GM19372 (cell line): Measurements from ENCODE around the gene ZIC1.

Experiments used
- ATAC-seq: cut with Tn5 transposase; IDR thresholded peaks from one replicate; pipeline ENCODE4 v1.9.1; 2021; ENCODE audit warnings: mild to moderate bottlenecking, low read depth, moderate library complexity; ENCODE audit not compliant: unreplicated experiment

The ZIC1 gene

DNA sequence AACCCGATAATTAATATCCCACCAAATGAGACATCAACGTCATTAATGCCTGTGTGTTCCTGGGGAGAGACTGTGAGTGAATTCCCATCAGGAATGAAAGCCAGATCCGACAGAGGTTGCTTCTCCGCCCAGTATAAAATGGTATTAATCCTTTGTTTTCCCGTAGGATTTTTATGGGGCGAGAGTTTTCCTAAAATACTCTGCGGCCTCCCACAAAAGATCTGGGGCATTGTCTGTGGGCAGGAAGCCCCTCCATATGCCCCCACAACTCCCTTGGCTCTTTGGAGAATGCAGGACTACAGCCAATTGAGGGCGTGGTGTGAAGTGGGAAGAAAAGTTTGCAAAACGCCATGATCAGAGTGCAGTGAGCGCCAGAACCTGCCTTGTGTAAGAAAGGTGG is 29.5 kb upstream of the ZIC1 start:
- no peak for ATAC-seq

DNA sequence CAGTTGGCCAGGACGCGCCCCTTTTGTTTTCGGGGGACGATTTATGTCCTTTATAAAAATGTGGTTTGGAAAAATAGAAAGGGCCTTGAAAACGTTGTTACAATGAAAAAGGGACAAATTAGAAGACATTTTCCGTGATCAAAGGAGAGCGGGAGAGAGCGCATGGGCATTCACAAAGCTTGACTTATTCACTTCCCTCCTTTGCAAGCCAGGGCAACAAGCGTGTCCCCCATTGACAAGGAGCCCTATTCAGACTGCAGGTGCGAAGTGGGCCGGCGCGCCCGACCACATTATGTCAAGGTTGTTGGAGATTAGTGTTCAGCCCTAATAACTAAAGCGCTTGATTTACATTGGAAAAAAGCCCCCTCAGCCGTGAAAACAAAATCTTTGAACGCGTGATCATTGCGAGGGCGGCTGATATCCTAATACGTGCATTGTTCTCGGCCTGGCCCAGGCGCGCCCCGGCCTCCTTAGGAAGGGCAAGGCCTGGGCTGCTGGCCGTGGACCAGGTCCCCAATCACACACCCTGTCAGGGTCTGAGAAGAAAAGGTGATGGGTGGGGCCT is 28.7 kb upstream of the ZIC1 start:
- no peak for ATAC-seq

DNA sequence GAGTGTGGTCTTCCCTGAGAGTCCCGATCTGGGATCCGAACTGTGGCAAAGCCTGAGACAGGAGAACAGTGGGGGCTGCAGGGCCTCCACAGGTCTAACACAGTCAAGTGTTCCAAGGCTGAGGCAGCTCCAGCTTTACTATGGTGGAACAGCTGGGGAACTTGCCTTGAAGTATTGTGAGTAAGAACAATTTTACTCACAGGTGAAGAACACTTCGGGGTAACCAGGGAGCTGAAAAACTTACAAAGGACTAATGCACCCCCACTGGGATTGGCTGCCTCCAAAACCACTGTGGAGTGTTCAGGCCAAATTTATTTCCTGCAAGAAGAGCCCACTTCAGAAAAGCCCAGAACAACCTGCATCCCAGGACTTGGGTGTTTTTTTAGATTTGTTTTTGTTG is 28.2 kb upstream of the ZIC1 start:
- ATAC-seq = no peak

DNA sequence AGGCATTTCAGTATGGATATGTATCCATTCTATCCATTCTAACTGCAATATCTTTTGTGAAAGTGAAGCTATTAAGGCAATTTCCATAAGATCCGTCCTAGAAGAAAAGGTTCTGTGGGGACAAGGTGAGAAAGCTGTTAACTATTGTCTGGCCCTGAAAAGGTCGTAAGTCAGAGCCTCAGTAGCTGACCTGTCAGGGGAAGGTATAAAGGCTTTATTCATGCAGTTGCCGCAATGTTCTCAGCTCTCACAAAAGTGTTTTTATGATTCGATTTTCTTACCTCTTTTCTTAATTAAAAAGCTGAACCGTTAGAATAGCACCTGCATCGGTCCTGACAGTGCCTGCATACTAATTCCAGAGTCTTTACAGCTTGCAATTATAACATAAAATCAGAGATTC is 27.6 kb upstream of the ZIC1 start:
- ATAC-seq = no peak

DNA sequence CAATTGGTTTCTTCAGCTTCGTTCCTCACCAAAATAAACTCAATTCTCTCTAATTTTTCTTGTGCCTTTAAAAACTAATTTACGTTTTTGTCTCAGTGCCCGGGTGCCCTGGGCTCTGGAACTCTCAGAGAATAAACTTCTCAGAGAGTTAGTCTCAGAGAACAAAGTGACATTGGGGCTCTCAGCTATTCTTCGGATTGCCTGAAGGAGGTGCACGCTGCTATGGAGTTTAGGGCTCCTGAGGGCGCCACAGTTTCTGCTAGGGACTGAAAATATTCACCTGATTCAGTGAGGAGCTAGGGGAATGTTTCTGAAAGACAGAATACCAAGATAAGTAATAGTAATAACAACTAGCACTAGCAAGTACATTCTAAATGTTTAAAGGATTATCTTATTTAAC is 25.5 kb upstream of the ZIC1 start:
- no peak for ATAC-seq

DNA sequence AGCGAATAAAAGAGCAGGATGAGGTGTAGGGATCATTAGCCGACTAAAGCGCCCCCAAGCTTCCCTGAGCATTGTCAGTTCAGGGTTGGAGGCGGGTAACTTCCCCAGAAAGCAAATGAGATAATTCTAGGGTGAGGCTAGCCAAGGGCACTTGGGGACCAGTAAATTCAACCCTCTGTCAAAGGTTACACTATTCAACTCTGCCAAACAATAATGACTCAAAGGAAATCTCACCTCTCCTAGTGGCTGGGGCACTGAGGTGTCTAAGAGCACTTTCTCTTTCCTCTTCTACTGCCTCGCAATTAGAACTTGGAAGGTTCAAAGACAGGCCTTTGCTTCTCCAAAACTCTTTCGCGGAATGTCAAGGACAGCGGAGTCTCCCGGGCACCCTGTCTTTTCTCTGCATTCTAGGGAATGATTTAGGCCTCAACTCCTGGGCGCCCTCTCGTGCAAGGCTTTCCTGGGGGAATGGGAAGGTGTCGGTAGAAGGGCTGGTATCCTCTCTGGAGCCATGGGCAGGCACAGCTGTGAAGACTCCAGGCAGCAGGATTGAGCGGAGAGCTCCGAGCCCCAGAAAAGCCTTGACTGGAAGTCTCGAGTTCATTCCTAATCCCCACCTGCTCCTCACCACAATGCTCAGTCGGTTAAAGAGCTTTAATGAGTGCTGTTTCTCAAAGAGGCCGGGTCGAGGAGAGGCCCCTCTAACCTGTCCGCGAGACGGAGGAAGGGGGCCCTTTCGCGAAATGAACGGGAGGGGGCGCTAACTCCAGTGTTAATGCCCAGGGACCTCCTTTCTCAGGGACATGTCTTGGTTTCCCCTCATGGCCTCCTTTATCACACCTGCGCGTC is 24.7 kb upstream of the ZIC1 start:
- no peak for ATAC-seq

DNA sequence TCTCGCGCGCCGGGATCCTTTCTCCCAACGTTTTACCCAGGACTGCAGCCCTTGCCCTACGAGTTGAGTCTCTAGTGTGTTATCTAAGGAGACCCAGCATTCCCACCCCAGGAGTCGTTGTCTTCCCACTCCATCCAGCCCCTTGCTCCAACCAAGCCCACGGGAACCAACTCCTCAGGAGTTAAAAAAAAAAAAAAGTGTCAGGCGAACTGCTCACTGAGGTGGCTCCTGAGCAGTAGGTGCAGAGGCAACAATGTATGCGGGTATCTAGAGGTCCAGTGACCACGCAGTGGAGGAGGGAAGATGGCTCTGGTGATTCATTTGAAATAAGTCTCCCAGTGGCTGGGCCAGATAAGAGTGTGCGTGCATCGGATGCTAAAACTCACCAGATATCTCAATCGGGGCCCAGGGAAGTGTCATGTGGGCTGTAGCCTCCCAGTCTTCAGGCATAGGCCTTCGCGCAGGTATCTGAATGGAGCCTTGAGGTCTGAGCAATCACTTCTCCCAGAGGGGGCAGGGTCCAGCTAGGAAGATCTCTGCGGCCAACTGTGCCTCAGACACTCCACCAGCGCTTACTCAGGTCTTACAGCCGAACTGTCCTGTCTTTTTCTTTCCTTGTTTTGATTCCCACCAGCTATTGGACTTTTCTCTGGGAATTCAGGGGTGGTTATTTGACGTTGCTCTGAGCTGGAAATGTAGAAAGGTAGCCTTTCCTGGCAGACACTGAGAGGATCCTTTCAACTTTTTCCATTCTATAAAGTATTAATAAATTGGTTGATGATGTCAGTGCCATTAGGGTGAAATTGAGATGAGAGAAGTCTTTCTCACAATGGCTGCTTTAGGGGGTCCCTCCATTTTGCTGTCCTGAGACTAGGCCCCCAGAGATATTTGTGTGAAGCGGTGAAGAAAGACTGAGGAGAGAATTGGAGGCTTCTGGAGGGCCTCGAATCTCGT is 23.8 kb upstream of the ZIC1 start:
- no peak for ATAC-seq

DNA sequence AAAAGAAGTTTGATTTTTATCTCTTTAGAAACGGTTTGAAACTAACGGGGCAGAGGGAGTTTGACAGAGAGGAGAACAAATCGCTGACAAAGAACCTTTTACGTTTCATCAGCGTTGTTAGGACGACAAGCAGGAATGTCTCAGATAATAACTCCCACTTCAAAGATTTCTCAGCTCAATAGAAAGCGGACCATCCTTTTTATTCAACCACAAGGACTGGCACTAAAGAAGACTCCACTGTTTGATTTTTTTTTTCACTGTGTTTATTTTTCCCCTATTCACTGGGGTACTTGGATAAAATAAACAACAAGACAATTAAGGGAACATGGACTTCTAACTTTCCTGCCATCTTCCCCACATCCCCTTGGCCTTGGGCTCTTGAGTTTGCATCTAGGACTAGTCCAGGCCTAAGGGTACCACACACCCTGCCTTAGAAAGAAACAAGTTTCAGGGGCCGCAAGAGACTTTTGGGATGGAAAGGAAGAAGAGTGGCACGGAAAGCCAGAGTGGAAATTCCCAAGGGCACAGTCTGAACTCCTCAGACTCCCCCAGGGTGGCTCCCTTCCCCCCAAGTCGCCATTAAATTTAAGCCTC is 21.8 kb upstream of the ZIC1 start:
- no peak for ATAC-seq

DNA sequence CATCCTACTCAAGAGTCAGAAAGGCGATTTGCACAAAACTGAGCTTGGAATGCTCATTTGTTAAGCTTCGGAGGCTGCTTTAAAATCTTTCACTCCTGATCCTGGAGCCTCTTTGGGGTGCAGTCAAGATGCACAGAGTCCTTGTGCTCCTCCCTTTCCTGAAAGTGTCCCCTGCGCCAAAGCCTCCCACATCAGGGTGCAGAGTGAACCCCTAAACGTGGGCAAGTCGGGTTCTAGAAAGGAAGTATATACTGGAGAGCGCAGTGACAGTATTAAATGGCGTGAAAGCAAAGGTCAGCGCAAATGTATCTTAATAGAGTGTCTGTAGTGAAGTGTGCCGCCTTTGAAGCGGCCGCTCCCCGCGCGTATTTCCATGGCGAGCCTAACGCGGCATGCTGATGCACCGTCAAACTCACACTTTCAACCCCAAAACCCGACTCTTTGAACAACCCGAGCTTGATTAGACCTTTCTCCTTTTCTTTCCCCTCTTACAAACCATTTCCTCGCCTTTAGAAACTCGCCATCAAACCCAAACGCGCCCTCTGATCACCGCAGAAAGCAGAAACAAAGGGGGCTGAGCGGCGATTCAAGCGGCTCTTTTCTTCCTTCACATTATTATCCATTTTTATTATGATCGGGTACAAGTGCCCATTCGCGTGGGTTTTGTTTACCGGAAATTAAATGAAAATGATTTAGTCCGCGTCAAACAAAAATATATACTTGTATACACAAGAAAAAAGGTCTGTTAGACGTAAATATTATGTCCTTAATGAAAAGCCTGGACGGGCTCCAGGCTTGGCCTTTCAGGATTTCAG is 21.1 kb upstream of the ZIC1 start:
- no peak for ATAC-seq

DNA sequence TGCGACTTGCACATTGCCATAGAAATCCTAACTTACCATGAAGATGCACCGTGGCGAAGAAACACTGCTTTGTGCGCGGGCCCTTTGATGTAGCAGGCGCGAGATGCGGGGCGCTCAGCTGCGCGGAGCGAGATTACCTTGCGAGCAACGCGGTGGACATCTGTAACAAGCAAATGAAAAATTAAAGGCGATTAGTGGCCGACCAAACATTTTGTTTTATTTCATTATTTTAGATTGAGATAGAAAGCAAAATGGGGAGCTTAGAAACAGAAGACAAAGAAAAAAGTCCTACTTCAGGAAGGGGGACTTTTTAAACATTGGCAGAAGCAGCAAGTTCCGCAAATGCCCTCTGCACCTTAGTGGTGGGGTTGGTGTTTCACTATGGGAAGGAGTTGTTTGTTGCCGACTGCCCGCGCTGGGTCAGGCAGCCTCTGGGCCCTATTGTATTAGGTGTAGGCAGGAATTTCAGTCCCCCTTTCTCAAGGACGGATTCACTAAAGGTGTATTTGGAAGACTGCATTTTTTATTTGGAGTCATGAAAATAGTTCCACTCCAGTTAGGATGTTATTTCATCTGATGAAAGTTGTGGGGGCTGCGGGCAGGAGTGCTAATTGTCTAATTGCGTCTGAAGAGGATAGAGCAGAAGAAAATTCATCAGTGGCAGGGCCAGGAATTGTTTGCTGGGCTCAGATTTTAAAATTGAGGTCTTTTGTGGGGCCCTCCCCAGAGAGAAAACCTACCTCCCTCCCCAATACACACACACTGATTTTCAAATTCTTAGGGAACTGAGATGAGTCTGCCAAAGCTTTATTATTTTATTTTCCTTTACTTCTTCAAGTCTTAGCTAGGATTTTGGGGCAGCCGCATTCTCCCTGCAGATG is 20.2 kb upstream of the ZIC1 start:
- ATAC-seq = no peak

DNA sequence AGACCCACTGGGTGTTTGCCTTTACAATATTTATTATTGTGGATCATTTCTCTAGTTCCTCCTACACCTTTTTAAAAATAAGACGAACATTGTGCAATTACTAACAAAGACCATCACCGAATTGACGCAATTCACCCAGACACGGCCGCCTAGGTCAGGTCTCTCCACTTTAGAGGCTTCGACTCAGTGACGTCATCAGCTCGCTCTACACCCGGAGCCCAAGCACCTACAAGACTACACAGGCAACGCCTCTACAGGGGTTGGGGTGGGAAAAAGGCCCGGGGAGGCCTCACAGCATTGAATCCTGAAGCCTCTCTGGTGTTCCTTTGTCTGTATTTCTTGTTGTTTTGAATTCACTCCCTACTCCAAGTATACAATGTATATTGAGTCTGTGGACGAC is 19.4 kb upstream of the ZIC1 start:
- no peak for ATAC-seq

DNA sequence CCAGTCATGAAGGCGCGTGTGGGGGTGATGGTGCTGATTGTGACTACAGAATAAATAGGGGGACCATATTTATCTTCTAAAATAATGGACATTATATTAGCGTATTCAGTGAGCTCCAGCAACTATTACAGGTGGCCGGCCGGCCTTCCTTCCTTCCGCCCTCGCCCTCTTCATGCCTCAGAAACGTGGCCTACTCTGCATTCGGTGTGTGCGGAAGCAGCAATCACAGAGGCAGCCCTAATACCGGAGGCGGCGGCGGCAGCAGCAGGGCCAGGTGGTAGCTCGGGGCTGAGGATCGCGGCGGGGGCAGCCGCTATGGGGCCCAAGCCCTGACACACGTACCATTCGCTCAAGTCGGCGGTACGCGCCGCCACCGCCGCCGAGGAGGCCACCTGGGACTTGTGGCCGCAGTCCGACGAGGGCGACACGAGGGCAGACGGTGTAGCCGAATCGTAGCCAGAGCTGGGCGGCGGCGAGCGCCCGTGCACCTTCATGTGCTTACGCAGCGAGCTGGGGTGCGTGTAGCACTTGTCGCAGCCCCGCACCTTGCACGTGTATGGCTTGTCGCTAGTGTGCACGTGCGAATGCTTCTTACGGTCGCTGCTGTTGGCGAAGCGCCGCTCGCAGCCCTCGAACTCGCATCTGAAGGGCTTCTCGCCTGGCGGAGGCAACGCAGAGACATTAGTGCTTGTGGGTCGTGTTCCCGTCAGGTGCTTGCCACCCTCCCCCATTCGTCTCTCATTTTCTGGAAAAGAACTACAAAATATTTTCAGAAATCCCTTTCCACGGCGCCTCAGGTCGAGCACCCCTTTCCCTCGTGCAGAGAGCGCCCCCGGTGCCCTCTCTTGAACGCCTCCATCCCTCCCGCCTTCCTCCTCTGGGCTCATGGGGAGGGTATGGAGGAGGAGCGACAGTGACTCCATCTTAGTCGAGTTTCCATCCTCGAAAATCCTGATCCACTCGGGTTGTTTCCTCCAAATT is 18.3 kb upstream of the ZIC1 start:
- ATAC-seq = no peak

DNA sequence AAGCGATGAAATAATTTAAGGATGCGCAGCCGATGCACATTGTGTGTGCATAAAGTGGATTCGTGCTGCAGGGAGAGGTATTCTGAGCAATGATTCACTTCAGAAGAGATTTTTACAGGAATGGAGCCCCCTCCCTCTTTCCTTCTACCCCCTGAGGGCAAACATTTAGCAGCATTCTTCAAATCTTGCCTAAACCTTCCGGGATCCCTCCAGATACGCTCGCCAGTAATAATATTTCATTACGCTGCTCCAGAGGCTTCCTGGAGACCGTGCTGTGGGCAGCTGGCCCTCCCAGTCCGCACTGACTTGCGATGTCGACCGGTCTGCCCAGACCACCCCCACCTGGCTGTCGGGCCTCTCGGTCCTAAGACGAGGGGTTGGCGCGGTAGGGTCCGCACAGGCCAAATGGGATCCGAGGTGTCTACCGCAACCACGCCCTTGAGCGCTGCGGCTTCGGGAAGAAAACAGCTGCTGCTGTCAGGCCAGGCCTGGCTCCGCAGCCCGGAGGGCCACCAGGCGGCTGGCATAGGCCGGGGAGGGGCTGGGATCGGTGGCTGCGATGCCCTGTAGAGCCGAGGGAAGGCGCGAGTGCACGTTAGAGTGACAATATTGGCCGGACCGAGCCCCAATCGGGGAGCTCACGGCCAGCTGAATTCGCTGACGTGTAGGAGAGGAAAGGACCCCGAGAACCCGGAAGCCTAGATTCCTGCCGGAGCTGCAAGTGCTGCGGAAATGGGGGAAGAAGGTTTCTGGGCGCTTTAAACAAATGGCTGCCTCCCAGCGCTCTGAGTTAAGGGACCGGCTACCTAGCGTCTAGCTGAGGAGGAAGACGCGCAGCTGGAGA is 17.2 kb upstream of the ZIC1 start:
- no peak for ATAC-seq

DNA sequence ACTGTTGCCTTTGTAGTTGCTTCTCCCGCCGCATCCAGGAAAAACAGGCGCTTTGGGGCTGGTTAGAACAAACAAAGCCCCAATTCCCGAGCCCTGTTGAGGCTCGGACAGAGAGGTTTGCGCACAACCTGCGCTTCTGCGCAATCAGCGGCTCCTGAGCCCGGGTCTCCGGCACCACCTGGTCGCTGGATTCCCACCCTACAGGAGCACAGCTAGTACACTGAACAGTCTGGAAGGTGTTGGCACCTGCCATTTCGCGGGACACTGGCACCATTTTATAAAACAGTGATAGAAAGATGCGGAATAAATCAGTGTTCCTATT is 16.6 kb upstream of the ZIC1 start:
- no peak for ATAC-seq

DNA sequence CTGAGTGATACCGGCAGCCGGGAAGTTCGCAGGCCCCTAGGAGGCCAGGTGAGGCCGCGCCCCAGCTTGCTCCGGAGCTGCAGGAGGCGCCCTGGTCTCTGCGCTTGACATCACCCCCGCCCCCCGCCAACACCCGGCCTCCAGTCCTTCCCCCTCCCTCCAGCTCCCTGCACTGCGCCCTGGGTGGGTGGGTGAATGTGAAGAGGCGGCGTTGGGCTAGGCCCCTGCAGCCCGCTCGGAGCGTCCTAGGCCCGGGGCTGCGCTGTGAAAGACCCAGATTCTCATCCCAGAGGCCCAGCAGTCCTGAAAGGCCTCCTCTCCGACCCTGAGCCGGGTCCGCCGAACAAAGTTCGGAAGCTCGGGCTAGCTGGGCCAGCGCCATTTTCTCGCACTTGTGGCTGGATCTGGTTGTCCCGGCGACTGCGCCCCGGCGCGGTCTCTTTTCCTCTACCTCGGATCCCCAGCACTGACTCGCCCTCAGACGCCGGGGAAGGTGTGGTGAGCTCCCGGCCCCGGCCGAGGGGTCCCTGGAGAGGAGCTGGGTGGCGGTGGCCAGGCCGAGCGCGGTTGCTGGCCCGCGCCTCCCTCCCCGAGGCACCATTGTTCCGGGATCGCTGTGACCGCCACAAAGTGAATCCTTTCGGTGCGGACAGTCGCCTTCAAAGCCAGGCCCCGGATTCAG is 15.8 kb upstream of the ZIC1 start:
- no peak for ATAC-seq

DNA sequence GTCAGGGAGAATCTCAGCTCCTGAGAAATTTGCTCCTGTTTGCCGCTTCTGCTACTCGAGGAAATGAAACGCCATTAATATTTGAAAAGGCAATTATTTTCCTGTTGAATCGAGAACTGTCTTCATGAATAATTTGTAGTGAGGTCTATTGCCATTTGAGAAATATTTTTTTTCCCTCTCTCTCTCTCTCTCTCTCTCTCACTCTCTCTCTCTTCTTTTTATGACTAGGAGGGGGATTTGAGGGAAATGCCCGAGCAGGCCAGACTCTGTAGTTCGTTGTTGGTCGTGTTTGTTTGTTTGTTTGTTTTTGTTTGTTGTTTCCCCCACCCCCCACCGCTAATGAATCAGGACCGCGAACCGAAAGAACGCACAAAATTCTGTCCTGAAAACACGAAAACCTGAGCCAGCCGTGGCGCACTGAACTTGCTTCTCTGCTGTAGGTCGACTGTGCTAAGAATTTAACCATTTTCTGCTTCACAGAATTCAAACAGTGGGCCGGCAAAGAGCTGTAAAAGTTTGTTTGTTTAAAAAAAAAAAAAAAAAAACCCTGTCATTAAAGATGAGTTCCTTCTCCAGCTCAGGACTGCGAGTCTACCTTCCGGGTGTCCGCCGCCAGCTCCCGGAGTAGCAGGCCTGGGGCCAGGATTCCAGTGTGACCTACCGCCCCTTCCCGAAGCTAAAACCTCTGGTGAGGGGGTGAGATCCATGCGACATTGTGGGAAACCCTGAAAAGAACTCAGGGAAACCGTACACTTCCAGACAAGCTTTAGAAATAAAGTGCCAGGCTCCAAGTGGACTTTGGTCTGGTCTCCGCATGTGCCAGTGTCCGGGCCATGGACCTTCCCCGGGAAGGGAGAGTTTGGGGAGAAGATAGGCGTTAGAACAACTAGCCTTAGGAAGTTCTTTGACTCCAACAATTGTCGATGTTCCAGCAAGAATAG is 15.0 kb upstream of the ZIC1 start:
- ATAC-seq = no peak
